ENCODE results near the gene BCAS1.

DNA sequence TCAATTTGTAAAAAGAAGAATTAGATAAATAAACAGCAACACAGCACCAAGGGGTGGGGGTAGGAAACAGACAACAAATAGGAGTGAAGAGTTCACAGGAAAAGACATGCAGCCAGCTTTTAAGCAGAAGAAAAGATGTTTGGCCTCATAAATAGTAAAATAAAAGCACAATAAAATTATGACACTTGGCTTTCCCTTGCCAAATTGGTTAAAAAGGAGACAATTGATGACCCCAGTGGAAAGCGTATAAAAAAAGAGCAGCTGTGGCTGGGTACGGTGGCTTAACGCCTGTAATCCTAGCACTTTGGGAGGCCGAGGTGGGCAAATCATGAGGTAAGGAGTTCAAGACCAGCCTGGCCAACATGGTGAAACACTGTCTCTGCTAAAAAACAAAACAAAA, 29.1 kb downstream of the BCAS1 start:
- no peak for TF ChIP-seq GATA3 (IDR thresholded peaks at IDR 0.05; ENCODE audit: low read depth, low read length)
- no peak for TF ChIP-seq GATA2 (IDR thresholded peaks at IDR 0.05; ENCODE audit: low read depth, low read length)

Data from SH-SY5Y (cell line).